Naive thymus-derived CD4-positive, alpha-beta T cell (primary cell): Measurements from ENCODE around the gene EPN3. TPM values are rescaled to one million over a fixed set of nuclear protein-coding genes. Genes with fewer than 3 reads are reported as not detected.
A peak's percentile ranks its signal among the peaks of the same experiment; 100 is the strongest.

Experiments used
- ATAC-seq: fragments of 150-1000 bp; cut with Tn5 transposase; 2 replicates; pipeline ENCODE4 v1.10.0; 2021; ENCODE audit warnings: mild to moderate bottlenecking, moderate library complexity
- CTCF ChIA-PET: fragments of 350-600 bp; sonication (Branson Sonifier 250); formaldehyde crosslinking; loops from one replicate; lab custom pipeline; 2021; ENCODE audit warnings: antibody characterized with exemption; lab: Charles Lee
- POLR2A ChIA-PET: fragments of 350-600 bp; sonication (Branson Sonifier 250); formaldehyde crosslinking; loops from one replicate; lab custom pipeline; 2021; ENCODE audit warnings: antibody characterized with exemption, inconsistent platforms; lab: Charles Lee
- DNase-seq, 9 donors: peaks; one replicate each; pipeline versions ENCODE4 v3.0.0 to v3.0.0-alpha.2; 2020 to 2022; ENCODE audit warnings: mixed read lengths in 1 of 9
- H3K27ac ChIP-seq: one replicate; pipeline ENCODE4 v1.7.0; 2013; ENCODE audit warnings: mild to moderate bottlenecking, low read depth, low read length, moderate library complexity
- H3K27me3 ChIP-seq, 2 donors: one replicate each; pipeline ENCODE4 v1.7.0; 2013; ENCODE audit warnings: low read length in 2 of 2, mild to moderate bottlenecking in 2 of 2, moderate library complexity in 2 of 2; ENCODE audit not compliant: control insufficient read depth in 2 of 2, insufficient read depth in 2 of 2
- H3K36me3 ChIP-seq, 3 experiments: 1 replicate in 2 of 3; 2 replicates in 1 of 3; pipeline ENCODE4 v1.7.0; 2013; ENCODE audit warnings: low read length in 3 of 3, mild to moderate bottlenecking in 3 of 3, moderate library complexity in 1 of 3; ENCODE audit not compliant: insufficient read depth in 3 of 3, control insufficient read depth in 2 of 3
- H3K4me1 ChIP-seq, 2 donors: one replicate each; pipeline ENCODE4 v1.7.0; 2013; ENCODE audit warnings: low read length in 2 of 2, mild to moderate bottlenecking in 2 of 2, moderate library complexity in 1 of 2; ENCODE audit not compliant: control insufficient read depth in 2 of 2, insufficient read depth in 2 of 2
- H3K4me3 ChIP-seq: 2 replicates; pipeline ENCODE4 v1.7.0; 2013; ENCODE audit warnings: mild to moderate bottlenecking, low read length
- H3K9me3 ChIP-seq, 3 experiments: 1 replicate in 2 of 3; 2 replicates in 1 of 3; pipeline ENCODE4 v1.7.0; 2013; ENCODE audit warnings: low read length in 3 of 3; ENCODE audit not compliant: control insufficient read depth in 2 of 3
- H3K27ac Mint-ChIP-seq, 9 donors: one replicate each; pipeline ENCODE4 v1.8.0; 2020 to 2022; ENCODE audit warnings: mixed read lengths in 9 of 9, mild to moderate bottlenecking in 8 of 9, moderate library complexity in 5 of 9, inconsistent platforms in 2 of 9
- H3K27me3 Mint-ChIP-seq, 5 donors: one replicate each; pipeline ENCODE4 v1.8.0; 2021 to 2022; ENCODE audit warnings: mixed read lengths in 5 of 5, mild to moderate bottlenecking in 1 of 5
- H3K36me3 Mint-ChIP-seq, 5 donors: one replicate each; pipeline ENCODE4 v1.8.0; 2020 to 2022; ENCODE audit warnings: mixed read lengths in 5 of 5, mild to moderate bottlenecking in 3 of 5, inconsistent platforms in 1 of 5
- H3K4me1 Mint-ChIP-seq, 7 donors: one replicate each; pipeline ENCODE4 v1.8.0; 2020 to 2022; ENCODE audit warnings: mixed read lengths in 7 of 7, mild to moderate bottlenecking in 3 of 7, inconsistent platforms in 1 of 7
- H3K4me3 Mint-ChIP-seq, 10 donors: one replicate each; pipeline ENCODE4 v1.8.0; 2020 to 2022; ENCODE audit warnings: mild to moderate bottlenecking in 10 of 10, mixed read lengths in 10 of 10, moderate library complexity in 6 of 10, inconsistent platforms in 2 of 10
- H3K9me3 Mint-ChIP-seq, 11 donors: one replicate each; pipeline ENCODE4 v1.8.0; 2020 to 2022; ENCODE audit warnings: mixed read lengths in 11 of 11, mild to moderate bottlenecking in 4 of 11, inconsistent platforms in 1 of 11, moderate library complexity in 1 of 11
- intact Hi-C, 2 donors: fragments of 100-400 bp; cut with micrococcal nuclease; formaldehyde crosslinking; loops; one replicate each; pipeline ENCODE4 v1.15.1; 2023
- polyA plus RNA-seq, 2 donors: library from polyadenylated mRNA; unstranded; fragments of 300-500 nt; fragmentation: Illumina TruSeq; gene quantifications; one replicate each; pipeline ENCODE4 v1.2.3, GENCODE V29; 2021
- total RNA-seq, 6 experiments: library from RNA in 5 of 6; stranded (reverse) in 5 of 6; gene quantifications; 1 replicate in 5 of 6; 2 replicates in 1 of 6; pipeline ENCODE4 v1.2.3 and lab custom pipeline; 2021 to 2026

The EPN3 gene
- total and polyA plus RNA-seq, 7 experiments from 2014 or later: not detected

GRCh38 chr17:50539762-50540559 lies 7.4 kb downstream of the EPN3 start:
- Histone ChIP-seq H3K36me3 (no peaks in the 10 kb centered on the region), H3K27me3 (no peaks in the 10 kb centered on the region), H3K27ac (no peak overlapping the region), H3K9me3 (no peaks in the 10 kb centered on the region), H3K4me3 (no peak overlapping the region), H3K4me1 (peaks cover 10% of the 10 kb centered on the region in 2 donors)
- H3K36me3 Mint-ChIP-seq: no peaks in the 10 kb centered on the region
- H3K27me3 Mint-ChIP-seq: peaks cover 3 to 23% (median 13%) of the 10 kb centered on the region in 5 donors
- H3K9me3 Mint-ChIP-seq: no peaks in the 10 kb centered on the region
- no peak overlapping the region for H3K27ac Mint-ChIP-seq
- POLR2A ChIA-PET: no interaction called here
- H3K4me1 Mint-ChIP-seq: peaks cover 0 to 21% (median 15%) of the 10 kb centered on the region in 7 donors
- DNase-seq (no peak), ATAC-seq (no peak)
- intact Hi-C loops: loop anchor here (5.0 to 10.0 kb wide), 2 partner anchors 167 to 615 kb away; partner anchors contain the start of genes ANKRD40 (in 2 of the 2) and NME1 (in 1 of the 2)
- H3K4me3 Mint-ChIP-seq: peak overlapping the region in 1 of 10 donors; percentile 38
- CTCF ChIA-PET: no interaction called here

GRCh38 chr17:50540560-50541401 lies 8.2 kb downstream of the EPN3 start:
- Mint-ChIP-seq H3K27me3 (peaks cover 0 to 23% (median 11%) of the 10 kb centered on the region in 5 donors), H3K4me3 (peak overlapping the region in 8 of 10 donors; percentile 80 to 88 (median 85)), H3K36me3 (no peaks in the 10 kb centered on the region), H3K9me3 (no peaks in the 10 kb centered on the region), H3K4me1 (peaks cover 0 to 19% (median 15%) of the 10 kb centered on the region in 7 donors), H3K27ac (no peak overlapping the region)
- ATAC-seq (no peak), DNase-seq (no peak)
- CTCF ChIA-PET: interaction anchor here (1.0 to 1.2 kb wide), 2 partner anchors 26 to 88 kb away, joined by 3 to 4 read pairs; no protein-coding TSS in a partner anchor
- Histone ChIP-seq H3K27me3 (no peaks in the 10 kb centered on the region), H3K4me1 (peaks cover 10% of the 10 kb centered on the region in 2 donors), H3K4me3 (no peak overlapping the region), H3K27ac (no peak overlapping the region), H3K36me3 (no peaks in the 10 kb centered on the region), H3K9me3 (no peaks in the 10 kb centered on the region)
- intact Hi-C loops: loop anchor here (1.0 to 10.0 kb wide), 3 partner anchors 58 to 614 kb away; partner anchors contain the start of genes ANKRD40 (in 2 of the 2) and NME1 (in 1 of the 2)
- POLR2A ChIA-PET: interaction anchor here (0.6 to 2.1 kb wide), 3 partner anchors 19 to 190 kb away, joined by 3 to 9 read pairs (median 3); partner anchors contain the start of gene CACNA1G

- Mint-ChIP-seq H3K9me3 (no peaks in the 10 kb centered on the region), H3K27ac (peak overlapping the region in 4 of 9 donors; percentile 36 to 90 (median 71)), H3K4me1 (peaks cover 0 to 19% (median 16%) of the 10 kb centered on the region in 7 donors), H3K27me3 (peaks cover 0 to 26% (median 7%) of the 10 kb centered on the region in 5 donors), H3K36me3 (no peaks in the 10 kb centered on the region), H3K4me3 (peak overlapping the region; percentile 80 to 88 (median 85))
- ATAC-seq: no peak
- ChIA-PET POLR2A (interaction anchor here (0.6 to 2.1 kb wide), 3 partner anchors 19 to 189 kb away, joined by 3 to 9 read pairs (median 3); partner anchors contain the start of gene CACNA1G), CTCF (interaction anchor here (1.0 to 1.2 kb wide), 3 partner anchors 25 to 87 kb away, joined by 3 to 4 read pairs (median 3); no protein-coding TSS in a partner anchor)
- intact Hi-C loops: loop anchor here (1.0 to 10.0 kb wide), 3 partner anchors 59 to 613 kb away; partner anchors contain the start of genes ANKRD40 (in 2 of the 2) and NME1 (in 1 of the 2)
- Histone ChIP-seq H3K27me3 (no peaks in the 10 kb centered on the region), H3K4me1 (peaks cover 10 to 11% of the 10 kb centered on the region in 2 donors), H3K36me3 (no peaks in the 10 kb centered on the region), H3K9me3 (no peaks in the 10 kb centered on the region), H3K4me3 (peak overlapping the region; percentile 61), H3K27ac (peak overlapping the region; percentile 61)
- DNase-seq: no peak
These were observed 8.8 kb downstream of the EPN3 start for GRCh38 chr17:50541402-50541715.

GRCh38 chr17:50541716-50542688 lies 9.5 kb downstream of the EPN3 start:
- Histone ChIP-seq H3K36me3 (no peaks in the 10 kb centered on the region), H3K9me3 (no peaks in the 10 kb centered on the region), H3K27ac (peak overlapping the region; percentile 61), H3K4me1 (peaks cover 10 to 16% of the 10 kb centered on the region in 2 donors), H3K4me3 (peak overlapping the region; percentile 61), H3K27me3 (no peaks in the 10 kb centered on the region)
- Mint-ChIP-seq H3K27ac (peak overlapping the region; percentile 24 to 90 (median 67)), H3K36me3 (no peaks in the 10 kb centered on the region), H3K9me3 (no peaks in the 10 kb centered on the region), H3K4me3 (peak overlapping the region; percentile 83 to 88 (median 85)), H3K27me3 (peaks cover 0 to 28% (median 7%) of the 10 kb centered on the region in 5 donors), H3K4me1 (peaks cover 0 to 22% (median 22%) of the 10 kb centered on the region in 7 donors)
- DNase-seq: peak; percentile 68 to 96 (median 83)
- ATAC-seq: peak; percentile 90
- ChIA-PET CTCF (interaction anchor here (0.7 to 1.2 kb wide), 4 partner anchors 24 to 87 kb away, joined by 3 to 5 read pairs (median 4); no protein-coding TSS in a partner anchor), POLR2A (interaction anchor here (0.9 to 2.1 kb wide), 4 partner anchors 18 to 166 kb away, joined by 3 to 9 read pairs (median 4); partner anchors contain the start of genes ANKRD40 and CACNA1G)
- intact Hi-C loops: loop anchor here (1.0 to 10.0 kb wide), 8 partner anchors 18 to 613 kb away; partner anchors contain the start of genes ANKRD40 (in 2 of the 2), CACNA1G (in 2 of the 2), MYCBPAP (in 1 of the 2) and NME1 (in 1 of the 2)
